ENCODE data around the gene C10orf120. TPM values are rescaled to one million over a fixed set of nuclear protein-coding genes. Genes with fewer than 3 reads are reported as not detected.

Gene C10orf120
- total RNA-seq, 1 experiment from 2014 or later = not detected

- no peak for DNase-seq (ENCODE audit: low spot score)
- in situ Hi-C loops (cut with HindIII; ENCODE audit: low sequenced_read_pairs) = no loop called here
Observed at GRCh38 chr10:122665329-122665860, 34.3 kb downstream of the C10orf120 start.

- in situ Hi-C loops (cut with HindIII; ENCODE audit: low sequenced_read_pairs) = no loop called here
Observed at GRCh38 chr10:122664501-122664900, 35.1 kb downstream of the C10orf120 start.

DNA sequence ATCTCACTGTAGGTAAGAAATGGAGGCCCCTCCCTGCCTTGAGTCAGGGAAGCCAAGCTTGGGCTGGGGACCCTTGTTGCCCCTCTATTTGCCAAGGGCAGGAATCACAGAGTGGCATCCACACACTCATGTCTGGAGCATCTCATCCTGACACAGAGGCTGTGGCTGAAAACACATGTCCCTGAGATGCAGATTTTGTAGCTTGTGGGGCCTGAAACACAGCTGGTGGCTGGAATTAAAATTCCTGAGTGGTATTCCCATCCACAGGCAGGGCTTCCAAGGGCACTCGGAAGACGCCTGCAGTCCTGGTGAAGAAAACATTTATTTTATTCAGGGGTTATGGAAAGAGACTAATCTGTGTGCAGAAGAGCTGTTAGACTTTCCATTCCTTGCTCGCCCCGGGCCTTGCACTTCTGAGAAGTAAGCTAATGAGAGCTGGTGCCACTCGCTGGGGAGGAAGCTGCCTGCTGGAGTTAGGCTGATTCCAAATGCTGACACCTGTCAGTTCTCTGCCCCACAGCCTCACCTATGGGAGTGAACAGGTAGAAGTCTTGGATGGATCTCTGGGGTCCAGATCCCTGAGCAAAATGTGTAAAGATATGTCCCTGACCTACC is 36.0 kb downstream of the C10orf120 start:
- no peak for DNase-seq (ENCODE audit: low spot score)
- in situ Hi-C loops (cut with HindIII; ENCODE audit: low sequenced_read_pairs) = no loop called here

More at GRCh38 chr10:122664501-122664900, 35.1 kb downstream of the C10orf120 start:
- no peak for DNase-seq (ENCODE audit: low spot score)

- in situ Hi-C loops (cut with HindIII; ENCODE audit: low sequenced_read_pairs) = no loop called here
- DNase-seq (ENCODE audit: low spot score) = no peak
Observed at GRCh38 chr10:122662231-122662630, 37.4 kb downstream of the C10orf120 start.

- in situ Hi-C loops (cut with HindIII; ENCODE audit: low sequenced_read_pairs) = no loop called here
- no peak for DNase-seq (ENCODE audit: low spot score)
Observed at GRCh38 chr10:122660696-122661095, 39.0 kb downstream of the C10orf120 start.

GRCh38 chr10:122659651-122660050 is 40.0 kb downstream of the C10orf120 start:
- in situ Hi-C loops (cut with HindIII; ENCODE audit: low sequenced_read_pairs) = no loop called here
- DNase-seq (ENCODE audit: low spot score) = no peak

DNA sequence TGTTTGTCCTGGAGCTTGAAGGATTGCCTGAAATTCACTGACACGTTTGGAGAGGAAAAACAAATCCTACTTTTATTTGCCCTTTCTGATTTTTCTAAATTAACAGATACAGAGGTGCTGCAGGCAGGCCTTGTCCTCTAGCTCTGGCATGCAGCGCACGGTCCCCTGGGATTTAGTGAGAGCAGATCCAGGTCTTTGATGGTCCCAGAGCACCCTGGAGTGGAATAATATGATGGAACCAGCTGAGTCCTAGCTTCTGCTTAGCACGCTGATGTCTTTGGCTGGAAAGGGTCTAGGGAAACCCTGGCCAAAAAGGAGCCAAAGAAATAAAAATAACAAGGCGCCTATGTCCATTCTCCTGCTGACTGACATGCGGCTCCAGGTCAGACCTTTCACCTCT is 40.5 kb downstream of the C10orf120 start:
- no peak for DNase-seq (ENCODE audit: low spot score)
- in situ Hi-C loops (cut with HindIII; ENCODE audit: low sequenced_read_pairs) = no loop called here

DNA sequence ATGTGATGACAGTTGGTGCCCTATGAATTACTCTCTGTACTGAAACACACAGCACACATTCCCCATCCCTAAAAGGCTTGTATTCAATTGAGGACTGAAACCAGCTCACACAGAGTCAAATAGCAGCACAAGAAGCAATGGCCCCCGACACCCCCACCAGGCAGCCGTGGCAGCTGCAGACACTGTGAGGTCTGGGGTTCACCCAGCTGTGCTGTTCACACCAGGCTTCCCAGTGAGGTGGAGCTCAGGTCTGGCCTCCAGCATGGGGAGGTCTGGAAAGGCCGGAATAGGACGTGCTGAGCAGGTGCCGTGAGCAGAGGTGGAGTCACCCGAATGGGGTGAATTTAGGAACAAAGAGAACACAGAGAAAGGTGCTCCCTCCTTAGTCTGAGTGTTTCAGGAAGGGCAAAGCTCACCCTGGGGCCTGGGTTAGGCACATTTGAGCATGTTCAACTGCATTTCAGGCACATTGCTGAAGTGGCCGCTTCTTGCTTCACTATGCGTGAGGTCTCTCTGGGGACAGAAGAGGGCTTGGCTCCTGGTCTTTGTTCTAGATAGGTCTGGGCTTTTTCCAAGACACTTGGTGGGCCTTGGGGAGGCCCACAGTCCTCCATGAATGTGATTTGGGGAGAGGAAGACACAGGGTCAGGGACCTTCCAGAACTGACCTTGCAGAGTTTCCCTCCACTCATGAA is 41.1 kb downstream of the C10orf120 start:
- no peak for DNase-seq (ENCODE audit: low spot score)
- in situ Hi-C loops (cut with HindIII; ENCODE audit: low sequenced_read_pairs) = no loop called here

DNA sequence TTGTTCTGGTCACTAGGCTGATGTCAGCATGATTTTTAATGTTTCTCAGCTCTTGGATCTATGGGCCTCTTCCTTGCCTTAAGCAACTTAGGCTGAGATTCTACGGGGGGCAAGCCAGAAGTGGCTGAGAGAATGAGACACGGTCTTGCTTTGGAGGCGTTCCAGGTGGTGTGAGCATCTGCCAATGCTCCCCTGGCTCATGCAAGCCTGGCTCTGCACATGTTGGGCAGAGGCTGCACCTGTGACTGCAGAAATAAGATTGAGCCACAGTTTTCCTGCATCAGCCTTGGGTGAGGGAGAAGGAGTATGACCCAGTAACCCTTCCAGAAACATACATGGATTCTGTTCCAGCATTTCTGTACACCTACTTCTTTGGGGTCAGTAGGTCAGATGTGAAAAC is 41.9 kb downstream of the C10orf120 start:
- in situ Hi-C loops (cut with HindIII; ENCODE audit: low sequenced_read_pairs) = no loop called here
- DNase-seq (ENCODE audit: low spot score) = no peak

DNA sequence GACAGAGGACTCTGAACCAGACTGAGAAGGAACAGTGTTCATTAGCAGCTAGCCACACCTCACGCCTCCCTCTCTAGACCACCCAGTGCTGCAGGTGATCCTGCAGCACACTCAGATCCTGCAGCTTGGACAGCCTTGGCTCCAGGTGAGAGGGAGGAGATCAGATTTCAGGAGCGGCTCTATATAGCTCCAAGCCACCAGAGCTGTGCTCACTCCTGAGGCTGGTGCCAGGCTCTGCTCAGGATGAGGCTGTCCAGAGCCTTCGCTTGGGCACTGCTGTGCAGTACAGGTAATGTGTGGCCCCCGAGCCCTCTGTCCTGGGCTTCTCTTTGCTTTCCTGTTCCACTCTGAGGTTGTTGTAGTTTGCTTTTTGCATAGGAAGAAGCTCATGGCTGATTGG is 42.4 kb downstream of the C10orf120 start:
- no peak for DNase-seq (ENCODE audit: low spot score)
- in situ Hi-C loops (cut with HindIII; ENCODE audit: low sequenced_read_pairs) = no loop called here

- in situ Hi-C loops (cut with HindIII; ENCODE audit: low sequenced_read_pairs) = no loop called here
- DNase-seq (ENCODE audit: low spot score) = no peak
Observed at GRCh38 chr10:122656741-122657140, 42.9 kb downstream of the C10orf120 start.

DNA sequence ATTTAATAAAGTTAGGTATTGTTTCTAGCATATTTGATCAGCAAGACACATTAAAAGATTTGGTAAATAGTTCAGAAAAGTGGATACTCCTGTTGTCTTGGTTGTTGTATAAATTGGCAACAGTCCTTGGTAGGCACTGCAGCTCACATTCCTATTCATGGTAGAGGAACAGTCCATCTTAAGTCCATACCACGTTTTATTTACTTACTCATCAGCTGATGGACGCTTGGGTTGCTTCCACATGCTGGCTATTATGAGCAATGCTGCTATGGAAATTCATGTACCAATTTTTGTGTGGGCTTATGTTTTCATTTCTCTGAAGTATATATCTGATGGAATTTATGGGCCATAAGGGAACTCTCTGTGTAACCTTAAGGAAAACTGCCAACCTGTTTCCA is 43.3 kb downstream of the C10orf120 start:
- in situ Hi-C loops (cut with HindIII; ENCODE audit: low sequenced_read_pairs) = no loop called here
- no peak for DNase-seq (ENCODE audit: low spot score)

DNA sequence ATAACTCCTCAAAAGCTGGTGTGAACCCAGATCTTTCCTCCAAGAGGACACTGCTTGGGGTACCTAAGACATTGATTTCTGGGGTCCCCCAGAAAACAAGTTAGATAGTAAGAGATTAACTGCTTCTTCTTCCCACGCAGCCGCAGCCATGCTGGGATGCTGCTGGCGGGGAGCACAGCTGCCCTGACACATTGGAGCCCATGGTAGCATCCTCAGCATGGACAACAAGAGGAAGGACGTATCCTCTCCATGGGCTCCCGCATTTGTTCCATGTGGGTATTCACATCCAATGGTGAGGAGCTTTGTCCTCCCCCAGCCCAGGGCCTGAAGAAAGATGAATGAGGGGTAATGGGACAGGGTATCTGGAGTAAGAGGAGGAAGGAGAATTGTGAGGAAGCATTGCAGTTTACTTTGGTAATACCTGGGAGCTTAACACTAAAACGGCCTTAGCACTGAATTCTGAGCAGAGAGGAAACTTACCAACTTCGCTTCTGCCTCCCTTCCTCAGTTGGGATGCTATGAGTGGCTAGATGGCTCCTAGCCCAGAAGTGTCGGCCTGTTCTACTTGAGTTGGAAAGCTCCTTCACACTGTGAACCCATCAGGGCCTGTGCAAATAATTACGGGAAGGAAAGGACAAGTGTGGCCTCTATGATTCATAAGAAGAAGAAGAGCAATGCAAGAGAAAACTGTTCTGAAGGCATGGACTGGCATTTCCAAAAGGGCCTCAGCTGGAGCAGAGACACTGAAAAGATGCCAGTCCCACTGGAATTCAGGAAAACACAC is 43.9 kb downstream of the C10orf120 start:
- in situ Hi-C loops (cut with HindIII; ENCODE audit: low sequenced_read_pairs) = no loop called here
- no peak for DNase-seq (ENCODE audit: low spot score)

GRCh38 chr10:122650331-122650730 is 49.3 kb downstream of the C10orf120 start:
- no peak for DNase-seq (ENCODE audit: low spot score)
- in situ Hi-C loops (cut with HindIII; ENCODE audit: low sequenced_read_pairs) = no loop called here

DNA sequence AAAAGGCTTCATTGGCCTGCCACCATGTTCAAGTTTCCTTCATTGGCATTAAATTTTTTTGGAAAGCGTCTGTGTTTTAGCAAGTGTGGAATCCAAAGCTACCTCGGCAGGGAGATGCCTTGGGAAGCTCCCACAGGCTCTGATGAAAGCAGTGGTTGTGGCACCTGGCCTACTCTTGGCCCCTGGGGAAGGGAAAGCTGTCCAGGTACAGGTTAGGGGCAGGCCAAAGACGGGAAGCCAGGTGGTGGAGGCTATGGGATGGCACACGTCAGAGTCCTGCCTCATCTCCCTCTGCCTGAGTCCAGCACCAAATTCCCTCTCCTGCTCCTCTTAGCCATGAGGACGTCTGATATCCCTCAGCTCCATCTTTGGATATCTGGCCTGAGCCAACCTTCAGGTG is 49.7 kb downstream of the C10orf120 start:
- in situ Hi-C loops (cut with HindIII; ENCODE audit: low sequenced_read_pairs) = no loop called here
- DNase-seq (ENCODE audit: low spot score) = no peak

- DNase-seq (ENCODE audit: low spot score) = peak; percentile 15
- in situ Hi-C loops (cut with HindIII; ENCODE audit: low sequenced_read_pairs) = no loop called here
Observed at GRCh38 chr10:122648599-122649428, 50.8 kb downstream of the C10orf120 start.

All from G401 (cell line).